ENCODE results near the gene LSS.
"Not testable (repeated sequence)": the region's sequence is repeated elsewhere in the genome, so short reads cannot be mapped to it uniquely, and the experiment has no call there.

Gene LSS

GRCh38 chr21:46189959-46190490 lies 38.5 kb downstream of the LSS start:
- Histone ChIP-seq H3K27me3 (ENCODE audit: control insufficient read depth, insufficient read depth, low read length) (no peaks in the 10 kb centered on the region), H3K4me3 (ENCODE audit: low read depth, low read length) (no peak overlapping the region), H3K36me3 (ENCODE audit: control insufficient read depth, insufficient read depth, low read length) (peaks cover 67% of the 10 kb centered on the region), H3K27ac (ENCODE audit: low read depth, low read length) (no peak overlapping the region), H3K9me3 (ENCODE audit: control insufficient read depth, insufficient read depth, low read depth, low read length) (no peaks in the 10 kb centered on the region), H3K9ac (ENCODE audit: low read length) (no peak overlapping the region), H3K4me1 (ENCODE audit: control insufficient read depth, insufficient read depth, low read length) (peaks cover 19% of the 10 kb centered on the region)

- Histone ChIP-seq H3K27ac (ENCODE audit: low read depth, low read length) (no peak overlapping the region), H3K4me3 (ENCODE audit: low read depth, low read length) (no peak overlapping the region), H3K9me3 (ENCODE audit: control insufficient read depth, insufficient read depth, low read depth, low read length) (no peaks in the 10 kb centered on the region), H3K36me3 (ENCODE audit: control insufficient read depth, insufficient read depth, low read length) (peaks cover 61% of the 10 kb centered on the region), H3K9ac (ENCODE audit: low read length) (no peak overlapping the region), H3K27me3 (ENCODE audit: control insufficient read depth, insufficient read depth, low read length) (no peaks in the 10 kb centered on the region), H3K4me1 (ENCODE audit: control insufficient read depth, insufficient read depth, low read length) (peaks cover 19% of the 10 kb centered on the region)
Measured at GRCh38 chr21:46189213-46189958, 39.2 kb downstream of the LSS start.

- Histone ChIP-seq H3K4me3 (ENCODE audit: low read depth, low read length) (no peak overlapping the region), H3K9me3 (ENCODE audit: control insufficient read depth, insufficient read depth, low read depth, low read length) (no peaks in the 10 kb centered on the region), H3K4me1 (ENCODE audit: control insufficient read depth, insufficient read depth, low read length) (peaks cover 19% of the 10 kb centered on the region), H3K36me3 (ENCODE audit: control insufficient read depth, insufficient read depth, low read length) (peaks cover 52% of the 10 kb centered on the region), H3K9ac (ENCODE audit: low read length) (peak overlapping the region; percentile 37), H3K27me3 (ENCODE audit: control insufficient read depth, insufficient read depth, low read length) (no peaks in the 10 kb centered on the region), H3K27ac (ENCODE audit: low read depth, low read length) (peak overlapping the region; percentile 8; the same call in 1 of the 2 replicates)
Measured at GRCh38 chr21:46188226-46189212, 40.1 kb downstream of the LSS start.

- no peak overlapping the region for H3K4me3 ChIP-seq (ENCODE audit: low read depth, low read length)
- peaks cover 45% of the 10 kb centered on the region for H3K36me3 ChIP-seq (ENCODE audit: control insufficient read depth, insufficient read depth, low read length)
- H3K9ac ChIP-seq (ENCODE audit: low read length) = no peak overlapping the region
- peaks cover 25% of the 10 kb centered on the region for H3K4me1 ChIP-seq (ENCODE audit: control insufficient read depth, insufficient read depth, low read length)
- no peaks in the 10 kb centered on the region for H3K9me3 ChIP-seq (ENCODE audit: control insufficient read depth, insufficient read depth, low read depth, low read length)
- peak overlapping the region; percentile 8; the same call in 1 of the 2 replicates for H3K27ac ChIP-seq (ENCODE audit: low read depth, low read length)
- H3K27me3 ChIP-seq (ENCODE audit: control insufficient read depth, insufficient read depth, low read length) = no peaks in the 10 kb centered on the region
Measured at GRCh38 chr21:46187814-46188213, 40.8 kb downstream of the LSS start.

GRCh38 chr21:46187261-46187660 lies 41.3 kb downstream of the LSS start:
- Histone ChIP-seq H3K36me3 (ENCODE audit: control insufficient read depth, insufficient read depth, low read length) (peaks cover 40% of the 10 kb centered on the region), H3K27me3 (ENCODE audit: control insufficient read depth, insufficient read depth, low read length) (no peaks in the 10 kb centered on the region), H3K4me1 (ENCODE audit: control insufficient read depth, insufficient read depth, low read length) (peaks cover 25% of the 10 kb centered on the region), H3K27ac (ENCODE audit: low read depth, low read length) (no peak overlapping the region), H3K4me3 (ENCODE audit: low read depth, low read length) (no peak overlapping the region), H3K9ac (ENCODE audit: low read length) (no peak overlapping the region), H3K9me3 (ENCODE audit: control insufficient read depth, insufficient read depth, low read depth, low read length) (no peaks in the 10 kb centered on the region)

- no peak overlapping the region for H3K9ac ChIP-seq (ENCODE audit: low read length)
- no peaks in the 10 kb centered on the region for H3K27me3 ChIP-seq (ENCODE audit: control insufficient read depth, insufficient read depth, low read length)
- no peak overlapping the region for H3K4me3 ChIP-seq (ENCODE audit: low read depth, low read length)
Measured at GRCh38 chr21:46185716-46186115, 42.9 kb downstream of the LSS start.

GRCh38 chr21:46184625-46185555 lies 43.7 kb downstream of the LSS start:
- peaks cover 18% of the 10 kb centered on the region for H3K36me3 ChIP-seq (ENCODE audit: control insufficient read depth, insufficient read depth, low read length)
- H3K4me1 ChIP-seq (ENCODE audit: control insufficient read depth, insufficient read depth, low read length) = peaks cover 40% of the 10 kb centered on the region
- no peaks in the 10 kb centered on the region for H3K27me3 ChIP-seq (ENCODE audit: control insufficient read depth, insufficient read depth, low read length)
- H3K9ac ChIP-seq (ENCODE audit: low read length) = peak overlapping the region; percentile 87
- H3K9me3 ChIP-seq (ENCODE audit: control insufficient read depth, insufficient read depth, low read depth, low read length) = no peaks in the 10 kb centered on the region
- H3K27ac ChIP-seq (ENCODE audit: low read depth, low read length) = peak overlapping the region; percentile 84
- peak overlapping the region; percentile 93 for H3K4me3 ChIP-seq (ENCODE audit: low read depth, low read length)

More at GRCh38 chr21:46185716-46186115, 42.9 kb downstream of the LSS start:
- Histone ChIP-seq H3K4me1 (ENCODE audit: control insufficient read depth, insufficient read depth, low read length) (peaks cover 34% of the 10 kb centered on the region), H3K27ac (ENCODE audit: low read depth, low read length) (no peak overlapping the region), H3K9me3 (ENCODE audit: control insufficient read depth, insufficient read depth, low read depth, low read length) (no peaks in the 10 kb centered on the region), H3K36me3 (ENCODE audit: control insufficient read depth, insufficient read depth, low read length) (peaks cover 25% of the 10 kb centered on the region)

GRCh38 chr21:46183910-46184624 lies 44.5 kb downstream of the LSS start, which contains the start of gene SPATC1L:
SPATC1L (minus strand) TSS chr21:46184459; CDS start chr21:46182816, 1,643 bp downstream.
- Histone ChIP-seq H3K9ac (ENCODE audit: low read length) (peak within 1 kb of the TSS; percentile 87), H3K36me3 (ENCODE audit: control insufficient read depth, insufficient read depth, low read length) (peaks cover 17% of the 10 kb centered on the region), H3K9me3 (ENCODE audit: control insufficient read depth, insufficient read depth, low read depth, low read length) (no peaks in the 10 kb centered on the region), H3K4me3 (ENCODE audit: low read depth, low read length) (peak within 1 kb of the TSS; percentile 93), H3K4me1 (ENCODE audit: control insufficient read depth, insufficient read depth, low read length) (peaks cover 35% of the 10 kb centered on the region), H3K27ac (ENCODE audit: low read depth, low read length) (peak within 1 kb of the TSS; percentile 84), H3K27me3 (ENCODE audit: control insufficient read depth, insufficient read depth, low read length) (no peaks in the 10 kb centered on the region)

- Histone ChIP-seq H3K4me3 (ENCODE audit: low read depth, low read length) (peak overlapping the region; percentile 93), H3K4me1 (ENCODE audit: control insufficient read depth, insufficient read depth, low read length) (peaks cover 28% of the 10 kb centered on the region), H3K36me3 (ENCODE audit: control insufficient read depth, insufficient read depth, low read length) (peaks cover 16% of the 10 kb centered on the region)
- not testable (repeated sequence) for H3K9me3 ChIP-seq (ENCODE audit: control insufficient read depth, insufficient read depth, low read depth, low read length); H3K27me3 ChIP-seq (ENCODE audit: control insufficient read depth, insufficient read depth, low read length); H3K27ac ChIP-seq (ENCODE audit: low read depth, low read length); H3K9ac ChIP-seq (ENCODE audit: low read length)
Measured at GRCh38 chr21:46183337-46183909, 45.2 kb downstream of the LSS start.

Data from HUES6 (cell line).